HCT116 (cell line): ENCODE data around the gene BCR. TPM values are rescaled to one million over a fixed set of nuclear protein-coding genes. Genes with fewer than 3 reads are reported as not detected.

ENCODE experiments used
- ATAC-seq: fragments of 200-7000 bp; cut with Tn5 transposase; 2 replicates; pipeline ENCODE4 v1.9.1; 2020; ENCODE audit warnings: mild to moderate bottlenecking, moderate library complexity
- BruUV-seq: library from RNA; stranded (reverse); fragments of 400-500 nt; replicated peaks from 2 replicates; lab custom pipeline; 2021; lab: Mats Ljungman, UMichigan
- CTCF ChIA-PET: fragments of 300-600 bp; sonication (Branson Sonifier 250); formaldehyde crosslinking; loops from one replicate; lab custom pipeline; 2021; ENCODE audit warnings: antibody characterized with exemption; lab: Charles Lee
- POLR2A ChIA-PET: fragments of 300-600, 350-600 bp; sonication (Branson Sonifier 250); formaldehyde crosslinking; loops from one replicate; lab custom pipeline; 2021; ENCODE audit warnings: antibody characterized with exemption; lab: Charles Lee
- RAD21 ChIA-PET, 2 experiments: fragments of 300-600 bp; sonication (Branson Sonifier 250); formaldehyde crosslinking; loops; one replicate each; lab custom pipeline; 2023; ENCODE audit warnings: low total read pairs in 2 of 2; ENCODE audit not compliant: uncharacterized antibody in 2 of 2, unreplicated experiment in 2 of 2, low non-redundant PET in 1 of 2; lab: Charles Lee
- DNase-seq: peaks from one replicate; pipeline ENCODE4 v3.0.0-alpha.2; 2010; ENCODE audit warnings: low read depth, low spot score
- H2AFZ ChIP-seq: fragments of 200-600 bp; shearing (Covaris generic), sonication (generic); 2 replicates; pipeline ENCODE4 v1.6.1; 2017; ENCODE audit warnings: low read depth, mixed run types, mixed read lengths, antibody characterized with exemption, low read length; ENCODE audit not compliant: poor library complexity, severe bottlenecking
- H3K27ac ChIP-seq: 2 replicates; pipeline ENCODE4 v1.5.1; 2012; ENCODE audit warnings: low read depth, low read length
- H3K27me3 ChIP-seq: fragments of 200-600 bp; sonication (generic); 2 replicates; pipeline ENCODE4 v1.6.1; 2016; ENCODE audit warnings: mixed run types, low read length, mixed read lengths; ENCODE audit not compliant: insufficient read depth
- H3K36me3 ChIP-seq, 2 experiments: fragments of 200-500 bp in 1 of 2; fragments of 200-600 bp in 1 of 2; sonication (Bioruptor generic) in 1 of 2; sonication (generic) in 1 of 2; 2 replicates each; pipeline versions ENCODE4 v1.5.1 to v1.6.1; 2014 to 2016; ENCODE audit warnings: low read length in 2 of 2, inconsistent platforms in 1 of 2, mixed read lengths in 1 of 2, mixed run types in 1 of 2; ENCODE audit not compliant: insufficient read depth in 2 of 2, control insufficient read depth in 1 of 2
- H3K4me1 ChIP-seq, 2 experiments: fragments of 200-600 bp in 1 of 2; sonication (generic) in 1 of 2; 2 replicates each; pipeline versions ENCODE4 v1.5.1 to v1.6.1; 2012 to 2017; ENCODE audit warnings: low read length in 2 of 2, inconsistent platforms in 1 of 2, mild to moderate bottlenecking in 1 of 2, mixed read lengths in 1 of 2, mixed run types in 1 of 2, moderate library complexity in 1 of 2; ENCODE audit not compliant: insufficient read depth in 2 of 2, control insufficient read depth in 1 of 2
- H3K4me2 ChIP-seq: fragments of 200-600 bp; sonication (generic); 2 replicates; pipeline ENCODE4 v1.6.1; 2017; ENCODE audit warnings: mixed run types, low read length, mixed read lengths
- H3K4me3 ChIP-seq, 2 experiments: fragments of 200-600 bp in 1 of 2; sonication (generic) in 1 of 2; replicated peaks in 1 of 2; 2 replicates each; pipeline ENCODE4 v1.5.1; 2011 to 2016; ENCODE audit warnings: low read length in 2 of 2, control low read depth in 1 of 2, low read depth in 1 of 2, mild to moderate bottlenecking in 1 of 2, mixed read lengths in 1 of 2, mixed run types in 1 of 2
- H3K79me2 ChIP-seq: fragments of 200-600 bp; sonication (generic); 2 replicates; pipeline ENCODE4 v1.6.1; 2017; ENCODE audit warnings: mild to moderate bottlenecking, mixed run types, low read length, moderate library complexity, mixed read lengths; ENCODE audit not compliant: insufficient read depth
- H3K9ac ChIP-seq: fragments of 200-600 bp; sonication (generic); 2 replicates; pipeline ENCODE4 v1.6.1; 2016; ENCODE audit warnings: low read length, mixed read lengths
- H3K9me2 ChIP-seq: fragments of 200-600 bp; sonication (generic), shearing (Covaris generic); 2 replicates; pipeline ENCODE4 v1.6.1; 2017; ENCODE audit warnings: mixed run types, mild to moderate bottlenecking, moderate library complexity; ENCODE audit not compliant: insufficient read depth
- H3K9me3 ChIP-seq, 2 experiments: fragments of 200-500 bp in 1 of 2; fragments of 200-600 bp in 1 of 2; sonication (Bioruptor generic) in 1 of 2; sonication (generic) in 1 of 2; 2 replicates each; pipeline ENCODE4 v1.6.1; 2014 to 2017; ENCODE audit warnings: low read length in 2 of 2, mixed read lengths in 2 of 2, inconsistent platforms in 1 of 2, low read depth in 1 of 2, mild to moderate bottlenecking in 1 of 2, mixed run types in 1 of 2, moderate library complexity in 1 of 2; ENCODE audit not compliant: control insufficient read depth in 1 of 2, insufficient read depth in 1 of 2
- H4K20me1 ChIP-seq: fragments of 200-600 bp; sonication (generic), shearing (Covaris generic); 2 replicates; pipeline ENCODE4 v1.6.1; 2017; ENCODE audit warnings: mixed run types, mild to moderate bottlenecking, moderate library complexity; ENCODE audit not compliant: insufficient read depth
- CEBPB ChIP-seq: IDR thresholded peaks from 2 replicates; pipeline ENCODE4 v1.6.1; 2012; ENCODE audit warnings: low read depth
- EGR1 ChIP-seq: IDR thresholded peaks from 2 replicates; pipeline ENCODE4 v1.6.1; 2012; ENCODE audit warnings: low read depth
- ELF1 ChIP-seq: IDR thresholded peaks from 2 replicates; pipeline ENCODE4 v1.6.1; 2012; ENCODE audit warnings: low read depth, borderline replicate concordance
- EZH2 ChIP-seq: fragments of 200-600 bp; sonication (generic); IDR thresholded peaks from 2 replicates; pipeline ENCODE4 v1.6.1; 2017; ENCODE audit warnings: antibody characterized with exemption, mixed run types
- EZH2phosphoT487 ChIP-seq: fragments of 200-600 bp; IDR thresholded peaks from 2 replicates; pipeline ENCODE4 v1.6.1; 2018; ENCODE audit warnings: antibody characterized with exemption, borderline replicate concordance
- FOSL1 ChIP-seq: IDR thresholded peaks from 2 replicates; pipeline ENCODE4 v1.6.1; 2012; ENCODE audit warnings: low read depth
- JUND ChIP-seq: IDR thresholded peaks from 2 replicates; pipeline ENCODE4 v1.6.1; 2012
- POLR2A ChIP-seq: IDR thresholded peaks from 2 replicates; pipeline ENCODE4 v1.7.0; 2011; ENCODE audit warnings: borderline replicate concordance; ENCODE audit not compliant: insufficient read depth, insufficient read length; ENCODE audit errors: extremely low read depth
- POLR2AphosphoS5 ChIP-seq: IDR thresholded peaks from 2 replicates; pipeline ENCODE4 v1.6.1; 2011; ENCODE audit warnings: mild to moderate bottlenecking, low read depth, low read length, moderate library complexity
- RAD21 ChIP-seq: IDR thresholded peaks from 2 replicates; pipeline ENCODE4 v1.6.1; 2012; ENCODE audit warnings: low read depth, mild to moderate bottlenecking
- SIN3A ChIP-seq: IDR thresholded peaks from 2 replicates; pipeline ENCODE4 v1.6.1; 2012; ENCODE audit warnings: low read depth
- SP1 ChIP-seq: IDR thresholded peaks from 2 replicates; pipeline ENCODE4 v1.6.1; 2012; ENCODE audit warnings: low read depth
- YY1 ChIP-seq: IDR thresholded peaks from 2 replicates; pipeline ENCODE4 v1.6.1; 2011; ENCODE audit warnings: low read length, low read depth, moderate library complexity, mild to moderate bottlenecking; ENCODE audit not compliant: insufficient replicate concordance; ENCODE audit errors: extremely low read depth
- ZFX ChIP-seq: fragments of 450-650 bp; IDR thresholded peaks from 2 replicates; pipeline ENCODE4 v1.6.1; 2017
- ZNF274 ChIP-seq: fragments of 200-500 bp; sonication (Bioruptor generic); IDR thresholded peaks from 2 replicates; pipeline ENCODE4 v1.6.1; 2014; ENCODE audit warnings: mild to moderate bottlenecking, low read depth, low read length, inconsistent platforms
- intact Hi-C: fragments of 100-400 bp; cut with micrococcal nuclease; formaldehyde crosslinking; loops from 2 replicates; pipeline ENCODE4 v1.10.0; 2022
- total RNA-seq: library from RNA; stranded (reverse); gene quantifications from one replicate; pipeline ENCODE4 v1.2.1, GENCODE V29; 2021; ENCODE audit not compliant: unreplicated experiment
- TF ChIP-seq, protein P1 (sequence below): IDR thresholded peaks from 2 replicates; pipeline ENCODE4 v1.6.1; 2012; ENCODE audit warnings: low read depth
- TF ChIP-seq, protein P2 (sequence below): IDR thresholded peaks from 2 replicates; pipeline ENCODE4 v1.6.1; 2012
- TF ChIP-seq, protein P3 (sequence below), 3 experiments: fragments of 200-600 bp in 1 of 3; sonication (generic) in 1 of 3; IDR thresholded peaks in 2 of 3; conservative IDR thresholded peaks in 1 of 3; 2 replicates each; pipeline ENCODE4 v1.5.1; 2012 to 2017; ENCODE audit warnings: low read depth in 2 of 3, low read length in 2 of 3, antibody characterized with exemption in 1 of 3, borderline replicate concordance in 1 of 3, control low read depth in 1 of 3, mild to moderate bottlenecking in 1 of 3, mixed read lengths in 1 of 3, mixed run types in 1 of 3, moderate library complexity in 1 of 3; ENCODE audit not compliant: insufficient read depth in 1 of 3
- TF ChIP-seq, protein P4 (sequence below): IDR thresholded peaks from 2 replicates; pipeline ENCODE4 v1.6.1; 2012

The BCR gene
- total RNA-seq, 1 experiment from 2014 or later, result 39.7 TPM

DNA sequence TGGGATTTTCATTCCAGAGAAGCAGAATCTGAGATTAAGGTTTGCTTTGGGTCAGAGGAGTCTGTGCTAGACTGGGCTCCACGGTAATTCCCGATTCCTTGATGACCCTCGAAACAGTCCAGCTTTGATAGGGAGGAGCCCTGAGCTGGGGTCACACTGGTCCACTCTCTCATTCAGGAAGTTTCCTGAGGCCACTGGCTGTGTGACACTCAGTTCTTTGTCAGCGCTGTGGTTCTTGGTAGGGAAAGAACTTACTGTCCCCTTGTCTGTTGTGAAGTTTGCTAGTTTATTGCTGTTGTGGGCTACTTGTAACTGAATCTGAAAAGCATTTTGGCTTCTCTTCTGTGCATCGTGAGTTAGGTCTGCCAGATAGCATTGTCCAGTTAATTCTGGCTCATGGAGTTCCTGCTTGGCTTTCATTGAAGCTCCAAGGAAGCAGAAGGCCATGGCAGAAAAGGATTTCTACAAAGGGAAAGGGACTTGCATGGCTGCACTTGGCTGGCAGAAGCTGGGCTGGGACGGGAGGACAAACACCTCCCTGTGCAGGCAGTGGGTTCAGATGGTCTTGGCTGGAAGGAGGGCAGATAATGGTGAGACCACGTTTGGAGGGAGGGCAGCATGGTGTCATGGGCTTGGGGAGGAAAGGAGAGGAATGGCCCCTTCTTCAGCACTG lies 23.3 kb downstream of the BCR start (continued):
- TF ChIP-seq, protein P1, sequence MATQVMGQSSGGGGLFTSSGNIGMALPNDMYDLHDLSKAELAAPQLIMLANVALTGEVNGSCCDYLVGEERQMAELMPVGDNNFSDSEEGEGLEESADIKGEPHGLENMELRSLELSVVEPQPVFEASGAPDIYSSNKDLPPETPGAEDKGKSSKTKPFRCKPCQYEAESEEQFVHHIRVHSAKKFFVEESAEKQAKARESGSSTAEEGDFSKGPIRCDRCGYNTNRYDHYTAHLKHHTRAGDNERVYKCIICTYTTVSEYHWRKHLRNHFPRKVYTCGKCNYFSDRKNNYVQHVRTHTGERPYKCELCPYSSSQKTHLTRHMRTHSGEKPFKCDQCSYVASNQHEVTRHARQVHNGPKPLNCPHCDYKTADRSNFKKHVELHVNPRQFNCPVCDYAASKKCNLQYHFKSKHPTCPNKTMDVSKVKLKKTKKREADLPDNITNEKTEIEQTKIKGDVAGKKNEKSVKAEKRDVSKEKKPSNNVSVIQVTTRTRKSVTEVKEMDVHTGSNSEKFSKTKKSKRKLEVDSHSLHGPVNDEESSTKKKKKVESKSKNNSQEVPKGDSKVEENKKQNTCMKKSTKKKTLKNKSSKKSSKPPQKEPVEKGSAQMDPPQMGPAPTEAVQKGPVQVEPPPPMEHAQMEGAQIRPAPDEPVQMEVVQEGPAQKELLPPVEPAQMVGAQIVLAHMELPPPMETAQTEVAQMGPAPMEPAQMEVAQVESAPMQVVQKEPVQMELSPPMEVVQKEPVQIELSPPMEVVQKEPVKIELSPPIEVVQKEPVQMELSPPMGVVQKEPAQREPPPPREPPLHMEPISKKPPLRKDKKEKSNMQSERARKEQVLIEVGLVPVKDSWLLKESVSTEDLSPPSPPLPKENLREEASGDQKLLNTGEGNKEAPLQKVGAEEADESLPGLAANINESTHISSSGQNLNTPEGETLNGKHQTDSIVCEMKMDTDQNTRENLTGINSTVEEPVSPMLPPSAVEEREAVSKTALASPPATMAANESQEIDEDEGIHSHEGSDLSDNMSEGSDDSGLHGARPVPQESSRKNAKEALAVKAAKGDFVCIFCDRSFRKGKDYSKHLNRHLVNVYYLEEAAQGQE, result no peak
- TF ChIP-seq FOSL1 (no peak), CEBPB (no peak)

DNA sequence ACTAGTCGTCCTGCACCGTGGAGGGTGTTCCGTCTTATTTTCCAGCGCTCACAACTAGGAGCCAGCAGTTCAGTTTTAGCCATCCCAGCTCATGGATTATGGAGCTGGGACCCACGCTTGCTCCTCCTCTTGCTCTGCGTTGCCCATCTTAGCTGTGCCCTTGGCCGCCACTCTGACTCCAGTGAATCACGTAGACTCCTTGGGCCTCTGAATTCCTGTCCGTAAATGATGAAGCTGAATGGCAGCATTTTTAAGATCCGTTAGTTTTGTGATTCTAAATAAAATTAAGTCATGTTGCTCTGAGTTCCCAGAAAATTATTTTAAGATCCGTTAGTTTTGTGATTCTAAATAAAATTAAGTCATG lies 23.8 kb downstream of the BCR start:
- H3K9me3 ChIP-seq, result no peaks in the 10 kb centered on the region
- H3K27me3 ChIP-seq, result no peaks in the 10 kb centered on the region
- no peak for ATAC-seq
- intact Hi-C loops, result no loop called here
- CTCF ChIA-PET, result no interaction called here
- no TSS peak for BruUV-seq
- no peaks in the 10 kb centered on the region; the same call in 1 of the 2 replicates for H4K20me1 ChIP-seq
- RAD21 ChIA-PET, result no interaction called here
- DNase-seq, result no peak
- POLR2A ChIA-PET, result no interaction called here
- no peak overlapping the region for H3K4me3 ChIP-seq
- H3K79me2 ChIP-seq, result peaks cover 90% of the 10 kb centered on the region
- H3K9me2 ChIP-seq, result no peaks in the 10 kb centered on the region
- no peak overlapping the region for H3K27ac ChIP-seq
- peaks cover 0 to 5% of the 10 kb centered on the region in 2 experiments; a peak in 1 of 4 replicates for H3K4me1 ChIP-seq
- no peak overlapping the region for H2AFZ ChIP-seq
- peaks cover 0 to 4% of the 10 kb centered on the region in 2 experiments; a peak in 1 of 4 replicates for H3K36me3 ChIP-seq
- no peak overlapping the region for H3K4me2 ChIP-seq
- no peak overlapping the region for H3K9ac ChIP-seq
- TF ChIP-seq JUND (no peak), EZH2 (no peak), ZNF274 (no peak), SIN3A (no peak), RAD21 (no peak), FOSL1 (no peak), SP1 (no peak), ZFX (no peak), EZH2phosphoT487 (no peak), POLR2AphosphoS5 (no peak), YY1 (no peak), EGR1 (no peak), POLR2A (no peak), CEBPB (no peak), ELF1 (no peak)
- TF ChIP-seq, protein P2, sequence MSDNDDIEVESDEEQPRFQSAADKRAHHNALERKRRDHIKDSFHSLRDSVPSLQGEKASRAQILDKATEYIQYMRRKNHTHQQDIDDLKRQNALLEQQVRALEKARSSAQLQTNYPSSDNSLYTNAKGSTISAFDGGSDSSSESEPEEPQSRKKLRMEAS, result no peak
- TF ChIP-seq, protein P3, sequence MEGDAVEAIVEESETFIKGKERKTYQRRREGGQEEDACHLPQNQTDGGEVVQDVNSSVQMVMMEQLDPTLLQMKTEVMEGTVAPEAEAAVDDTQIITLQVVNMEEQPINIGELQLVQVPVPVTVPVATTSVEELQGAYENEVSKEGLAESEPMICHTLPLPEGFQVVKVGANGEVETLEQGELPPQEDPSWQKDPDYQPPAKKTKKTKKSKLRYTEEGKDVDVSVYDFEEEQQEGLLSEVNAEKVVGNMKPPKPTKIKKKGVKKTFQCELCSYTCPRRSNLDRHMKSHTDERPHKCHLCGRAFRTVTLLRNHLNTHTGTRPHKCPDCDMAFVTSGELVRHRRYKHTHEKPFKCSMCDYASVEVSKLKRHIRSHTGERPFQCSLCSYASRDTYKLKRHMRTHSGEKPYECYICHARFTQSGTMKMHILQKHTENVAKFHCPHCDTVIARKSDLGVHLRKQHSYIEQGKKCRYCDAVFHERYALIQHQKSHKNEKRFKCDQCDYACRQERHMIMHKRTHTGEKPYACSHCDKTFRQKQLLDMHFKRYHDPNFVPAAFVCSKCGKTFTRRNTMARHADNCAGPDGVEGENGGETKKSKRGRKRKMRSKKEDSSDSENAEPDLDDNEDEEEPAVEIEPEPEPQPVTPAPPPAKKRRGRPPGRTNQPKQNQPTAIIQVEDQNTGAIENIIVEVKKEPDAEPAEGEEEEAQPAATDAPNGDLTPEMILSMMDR (IDR thresholded peaks at IDR 0.05 in 2 of 3, conservative IDR thresholded peaks at IDR 0.05 in 1 of 3; ENCODE audit: borderline replicate concordance in 1 of 3, insufficient read depth in 1 of 3, low read depth in 2 of 3, low read length in 2 of 3), result no peak
- TF ChIP-seq, protein P4, sequence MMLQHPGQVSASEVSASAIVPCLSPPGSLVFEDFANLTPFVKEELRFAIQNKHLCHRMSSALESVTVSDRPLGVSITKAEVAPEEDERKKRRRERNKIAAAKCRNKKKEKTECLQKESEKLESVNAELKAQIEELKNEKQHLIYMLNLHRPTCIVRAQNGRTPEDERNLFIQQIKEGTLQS, result no peak
